SU-DHL-6 (cell line): ENCODE results near the gene FER1L5.

Source experiments
- H2AFZ ChIP-seq: fragments of 200-600 bp; sonication (generic); 2 replicates; pipeline ENCODE4 v1.6.1; 2014; ENCODE audit warnings: low read depth, mild to moderate bottlenecking, moderate library complexity, mixed read lengths, antibody characterized with exemption, low read length; ENCODE audit not compliant: severe bottlenecking
- H3F3A ChIP-seq: fragments of 200-600 bp; shearing (Covaris generic); 2 replicates; pipeline ENCODE4 v1.6.0; 2016; ENCODE audit warnings: antibody characterized with exemption, mild to moderate bottlenecking; ENCODE audit not compliant: insufficient read depth
- H3K27ac ChIP-seq: fragments of 200-600 bp; sonication (generic); 2 replicates; pipeline ENCODE4 v1.5.1; 2016; ENCODE audit warnings: low read depth, mild to moderate bottlenecking, low read length, moderate library complexity, mixed read lengths
- H3K27me3 ChIP-seq: fragments of 200-600 bp; sonication (generic), shearing (Covaris generic); 2 replicates; pipeline ENCODE4 v1.6.0; 2014; ENCODE audit warnings: mild to moderate bottlenecking, low read length
- H3K36me3 ChIP-seq: fragments of 200-600 bp; sonication (generic); 2 replicates; pipeline ENCODE4 v1.6.1; 2014; ENCODE audit warnings: mild to moderate bottlenecking, low read length, mixed read lengths
- H3K4me2 ChIP-seq: fragments of 300-600, 200-600 bp; shearing (Covaris generic), sonication (generic); 2 replicates; pipeline ENCODE4 v1.6.0; 2014; ENCODE audit warnings: low read length, low read depth, mild to moderate bottlenecking; ENCODE audit not compliant: poor library complexity, severe bottlenecking
- H3K4me3 ChIP-seq: fragments of 200-600 bp; sonication (generic); 2 replicates; pipeline ENCODE4 v1.5.1; 2014; ENCODE audit warnings: antibody characterized with exemption, low read length, mild to moderate bottlenecking, mixed read lengths; ENCODE audit not compliant: insufficient read depth, poor library complexity, severe bottlenecking
- H3K79me2 ChIP-seq: fragments of 200-600 bp; sonication (generic); 2 replicates; pipeline ENCODE4 v1.6.1; 2014; ENCODE audit warnings: mild to moderate bottlenecking, low read length, moderate library complexity; ENCODE audit not compliant: insufficient read depth
- H3K9ac ChIP-seq: fragments of 200-600 bp; sonication (generic); 2 replicates; pipeline ENCODE4 v1.7.0; 2014; ENCODE audit warnings: mild to moderate bottlenecking, low read length
- H3K9me2 ChIP-seq: fragments of 200-600 bp; sonication (generic); replicated peaks from 2 replicates; pipeline ENCODE4 v1.6.1; 2014; ENCODE audit warnings: low read length; ENCODE audit not compliant: insufficient read depth
- H3K9me3 ChIP-seq: fragments of 200-600 bp; sonication (generic); 2 replicates; pipeline ENCODE4 v1.6.1; 2014; ENCODE audit warnings: low read length, mixed read lengths; ENCODE audit not compliant: insufficient read depth
- H4K20me1 ChIP-seq: fragments of 200-600 bp; sonication (generic); 2 replicates; pipeline ENCODE4 v1.6.1; 2014; ENCODE audit warnings: low read depth, mild to moderate bottlenecking, antibody characterized with exemption, low read length, moderate library complexity, mixed read lengths
- EZH2phosphoT487 ChIP-seq: fragments of 200-600 bp; sonication (generic), shearing (Covaris generic); conservative IDR thresholded peaks from 2 replicates; pipeline ENCODE4 v1.6.1; 2018; ENCODE audit warnings: mild to moderate bottlenecking, antibody characterized with exemption, low read length, moderate library complexity, mixed read lengths
- TF ChIP-seq, protein P1 (sequence below): fragments of 200-600 bp; sonication (generic); IDR thresholded peaks from one replicate; pipeline ENCODE4 v1.5.1; 2017; ENCODE audit warnings: antibody characterized with exemption, mild to moderate bottlenecking, low read length, moderate library complexity; ENCODE audit not compliant: insufficient read depth, poor library complexity, severe bottlenecking

The FER1L5 gene

GRCh38 chr2:96692094-96692971, 49.8 kb downstream of the FER1L5 start:
- no peaks in the 10 kb centered on the region for H3K9me2 ChIP-seq
- H3K4me3 ChIP-seq = no peak overlapping the region
- H3K9me3 ChIP-seq = no peaks in the 10 kb centered on the region
- no peaks in the 10 kb centered on the region for H4K20me1 ChIP-seq
- H2AFZ ChIP-seq = no peak overlapping the region
- H3F3A ChIP-seq = no peaks in the 10 kb centered on the region
- no peak overlapping the region for H3K4me2 ChIP-seq
- H3K9ac ChIP-seq = no peak overlapping the region
- H3K27ac ChIP-seq = no peak overlapping the region
- no peak for TF ChIP-seq EZH2phosphoT487
- TF ChIP-seq, protein P1, sequence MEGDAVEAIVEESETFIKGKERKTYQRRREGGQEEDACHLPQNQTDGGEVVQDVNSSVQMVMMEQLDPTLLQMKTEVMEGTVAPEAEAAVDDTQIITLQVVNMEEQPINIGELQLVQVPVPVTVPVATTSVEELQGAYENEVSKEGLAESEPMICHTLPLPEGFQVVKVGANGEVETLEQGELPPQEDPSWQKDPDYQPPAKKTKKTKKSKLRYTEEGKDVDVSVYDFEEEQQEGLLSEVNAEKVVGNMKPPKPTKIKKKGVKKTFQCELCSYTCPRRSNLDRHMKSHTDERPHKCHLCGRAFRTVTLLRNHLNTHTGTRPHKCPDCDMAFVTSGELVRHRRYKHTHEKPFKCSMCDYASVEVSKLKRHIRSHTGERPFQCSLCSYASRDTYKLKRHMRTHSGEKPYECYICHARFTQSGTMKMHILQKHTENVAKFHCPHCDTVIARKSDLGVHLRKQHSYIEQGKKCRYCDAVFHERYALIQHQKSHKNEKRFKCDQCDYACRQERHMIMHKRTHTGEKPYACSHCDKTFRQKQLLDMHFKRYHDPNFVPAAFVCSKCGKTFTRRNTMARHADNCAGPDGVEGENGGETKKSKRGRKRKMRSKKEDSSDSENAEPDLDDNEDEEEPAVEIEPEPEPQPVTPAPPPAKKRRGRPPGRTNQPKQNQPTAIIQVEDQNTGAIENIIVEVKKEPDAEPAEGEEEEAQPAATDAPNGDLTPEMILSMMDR = no peak
- no peaks in the 10 kb centered on the region for H3K79me2 ChIP-seq
- no peaks in the 10 kb centered on the region for H3K36me3 ChIP-seq
- H3K27me3 ChIP-seq = no peaks in the 10 kb centered on the region

GRCh38 chr2:96693286-96694200, 51.0 kb downstream of the FER1L5 start:
- H3F3A ChIP-seq = no peaks in the 10 kb centered on the region

DNA sequence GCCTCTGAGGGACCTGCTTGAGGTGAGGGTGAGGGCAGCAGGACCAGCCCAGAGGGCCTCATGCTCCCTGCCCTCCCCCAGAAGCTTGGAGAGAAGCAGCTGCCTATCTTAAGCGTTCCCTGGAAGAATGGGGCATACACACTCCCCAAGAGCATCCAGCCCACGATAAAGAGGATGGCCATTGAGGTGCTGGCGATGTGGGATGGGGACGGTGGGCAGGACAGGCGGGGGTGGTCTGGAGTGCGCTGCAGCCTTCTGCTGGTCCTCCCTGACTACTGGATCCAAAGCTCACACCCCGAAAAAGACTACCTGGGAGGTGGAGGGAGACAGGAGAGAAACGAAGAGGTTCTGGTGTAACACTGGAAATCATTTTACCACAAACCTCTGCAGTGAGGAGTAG, 51.7 kb downstream of the FER1L5 start:
- Histone ChIP-seq H3K27ac (no peak overlapping the region), H2AFZ (no peak overlapping the region), H3K36me3 (no peaks in the 10 kb centered on the region), H3K27me3 (no peaks in the 10 kb centered on the region), H3K9me3 (no peaks in the 10 kb centered on the region), H3K4me2 (no peak overlapping the region), H3K79me2 (no peaks in the 10 kb centered on the region), H3K9ac (no peak overlapping the region), H4K20me1 (no peaks in the 10 kb centered on the region), H3F3A (no peaks in the 10 kb centered on the region), H3K9me2 (no peaks in the 10 kb centered on the region), H3K4me3 (no peak overlapping the region)
- TF ChIP-seq, protein P1 = no peak
- TF ChIP-seq EZH2phosphoT487 = no peak

More at GRCh38 chr2:96693286-96694200, 51.0 kb downstream of the FER1L5 start:
- Histone ChIP-seq H3K79me2 (no peaks in the 10 kb centered on the region), H3K9ac (no peak overlapping the region), H3K9me2 (no peaks in the 10 kb centered on the region), H3K36me3 (no peaks in the 10 kb centered on the region), H3K9me3 (no peaks in the 10 kb centered on the region), H4K20me1 (no peaks in the 10 kb centered on the region), H3K4me2 (no peak overlapping the region), H3K4me3 (no peak overlapping the region), H3K27ac (no peak overlapping the region), H3K27me3 (no peaks in the 10 kb centered on the region), H2AFZ (no peak overlapping the region)
- TF ChIP-seq, protein P1 = no peak
- no peak for TF ChIP-seq EZH2phosphoT487
